HG03460 (cell line): ENCODE data around the gene OSBPL6.
"Not testable (repeated sequence)": the region's sequence is repeated elsewhere in the genome, so short reads cannot be mapped to it uniquely, and the experiment has no call there.

ENCODE experiments used
- ATAC-seq: cut with Tn5 transposase; IDR thresholded peaks from one replicate; pipeline ENCODE4 v1.9.1; 2021; ENCODE audit not compliant: unreplicated experiment

Gene OSBPL6

GRCh38 chr2:178197791-178198190, 3.5 kb downstream of the OSBPL6 start:
- ATAC-seq = no peak

DNA sequence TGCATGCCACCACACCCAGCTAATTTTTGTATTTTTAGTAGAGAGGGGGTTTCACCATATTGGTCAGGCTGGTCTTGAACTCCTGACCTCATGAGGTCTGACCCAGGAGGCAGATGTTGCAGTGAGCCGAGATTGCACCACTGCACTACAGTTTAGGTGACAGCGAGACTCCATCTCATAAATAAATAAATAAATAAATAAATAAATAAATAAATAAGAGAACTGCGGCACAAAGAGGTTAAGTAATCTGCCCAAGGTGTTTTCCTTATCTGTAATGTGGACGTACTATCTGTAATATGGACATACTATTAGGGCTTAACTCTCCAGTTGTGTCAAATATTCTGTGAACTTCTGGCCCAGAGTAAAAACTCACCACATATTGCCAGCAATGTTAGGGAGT, 4.1 kb downstream of the OSBPL6 start:
- not testable (repeated sequence) for ATAC-seq

DNA sequence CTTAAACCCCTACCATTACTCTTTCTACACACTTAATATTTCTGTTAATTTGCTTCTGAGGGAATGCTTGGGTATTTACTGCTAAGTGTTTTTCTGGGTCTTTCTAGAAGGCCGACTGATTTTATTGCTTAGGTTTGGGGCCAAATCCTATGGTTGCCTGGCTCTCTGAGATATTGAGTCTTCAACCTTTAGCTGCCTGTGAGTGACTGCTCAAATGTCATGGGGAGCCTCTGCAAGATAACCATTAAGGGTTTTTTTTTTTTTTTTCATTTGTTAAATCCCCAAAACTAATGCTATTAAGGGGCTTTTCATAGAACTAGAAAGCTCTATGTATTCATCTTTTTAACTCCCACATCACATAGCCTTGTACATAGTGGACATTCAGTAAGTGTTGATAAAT, 5.0 kb downstream of the OSBPL6 start:
- no peak for ATAC-seq

GRCh38 chr2:178200331-178200730, 6.0 kb downstream of the OSBPL6 start:
- ATAC-seq = no peak

- no peak for ATAC-seq
Measured at GRCh38 chr2:178202927-178203326, 8.6 kb downstream of the OSBPL6 start.

DNA sequence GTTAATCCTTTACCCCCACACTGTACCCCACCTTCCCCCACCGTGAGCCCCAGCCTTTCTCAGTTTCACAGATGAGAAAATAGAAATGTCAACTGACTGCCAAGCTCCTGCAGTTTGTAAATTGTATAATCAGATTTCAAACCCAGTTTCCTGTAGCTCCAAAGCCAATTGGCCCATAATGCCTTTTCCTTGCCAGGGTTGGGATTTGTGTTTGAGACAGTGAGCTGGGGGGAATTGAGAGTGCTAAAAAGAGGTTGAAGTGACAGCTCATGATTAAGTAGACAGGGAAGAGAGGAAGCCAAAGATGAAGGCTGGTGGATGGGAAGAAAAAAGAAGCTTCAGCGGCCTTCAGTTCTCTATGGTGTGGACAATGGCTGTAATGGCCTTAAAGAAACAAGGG, 10.7 kb downstream of the OSBPL6 start:
- ATAC-seq = no peak

- ATAC-seq = no peak
Measured at GRCh38 chr2:178205853-178206521, 11.7 kb downstream of the OSBPL6 start.

- ATAC-seq = no peak
Measured at GRCh38 chr2:178208336-178208735, 14.0 kb downstream of the OSBPL6 start.

DNA sequence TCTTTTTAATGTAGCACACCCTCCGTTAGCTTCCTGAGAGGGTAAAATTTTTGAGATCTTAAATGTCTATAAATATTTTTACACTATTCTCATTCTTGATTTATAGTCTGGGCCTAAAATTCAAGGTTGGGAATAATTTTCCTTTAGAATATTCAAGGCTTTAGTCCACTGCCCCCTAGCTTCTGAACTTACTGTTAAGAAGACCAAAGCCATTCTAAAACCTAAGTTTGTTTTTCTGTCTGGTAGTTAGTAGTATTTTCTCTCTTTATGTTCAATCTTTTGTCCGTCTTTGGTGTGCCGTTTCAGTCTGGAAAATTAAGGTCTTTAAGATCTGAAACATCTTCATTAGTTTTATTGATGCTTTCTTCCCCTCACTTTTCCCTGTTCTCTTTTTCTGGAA, 14.5 kb downstream of the OSBPL6 start:
- ATAC-seq = no peak

DNA sequence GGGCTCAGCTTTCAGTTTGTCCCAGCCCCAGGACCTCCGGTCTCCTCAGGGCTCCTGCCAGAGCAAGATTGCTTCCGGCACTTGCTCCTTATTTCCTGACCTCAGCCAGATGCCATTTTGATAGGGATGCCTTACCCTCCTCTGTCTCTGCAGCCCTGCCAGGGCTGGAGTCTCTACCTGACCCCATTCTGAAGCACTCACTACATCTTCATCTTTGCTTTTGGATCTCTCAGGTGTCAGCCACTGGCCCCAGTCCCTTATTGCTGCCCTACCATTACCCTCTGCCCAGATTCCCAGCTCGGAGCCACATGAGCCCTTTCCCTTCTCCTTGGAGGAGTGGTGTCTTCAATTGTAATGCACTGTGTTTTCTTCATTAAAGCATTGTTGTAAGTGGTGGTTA, 17.1 kb downstream of the OSBPL6 start:
- ATAC-seq = no peak

- ATAC-seq = no peak
Measured at GRCh38 chr2:178211943-178212342, 17.6 kb downstream of the OSBPL6 start.

DNA sequence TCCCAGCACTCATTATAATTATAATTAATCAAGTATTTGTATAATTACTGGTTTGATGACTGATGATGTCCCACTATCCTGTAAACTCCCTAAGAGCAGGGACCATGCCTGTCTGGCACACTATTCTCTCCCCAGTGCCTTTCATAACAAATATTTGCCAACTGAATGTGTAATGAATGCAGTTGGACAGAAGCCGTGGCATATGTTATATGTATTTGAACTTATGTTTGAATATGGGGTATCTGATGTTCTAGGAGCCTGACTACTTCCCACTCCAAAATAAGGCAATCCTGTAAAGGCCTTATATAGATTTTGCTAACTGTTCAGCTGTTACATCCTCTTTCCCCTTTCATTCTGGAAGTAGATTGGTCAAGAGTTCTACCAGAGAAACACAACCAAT, 19.7 kb downstream of the OSBPL6 start:
- no peak for ATAC-seq

DNA sequence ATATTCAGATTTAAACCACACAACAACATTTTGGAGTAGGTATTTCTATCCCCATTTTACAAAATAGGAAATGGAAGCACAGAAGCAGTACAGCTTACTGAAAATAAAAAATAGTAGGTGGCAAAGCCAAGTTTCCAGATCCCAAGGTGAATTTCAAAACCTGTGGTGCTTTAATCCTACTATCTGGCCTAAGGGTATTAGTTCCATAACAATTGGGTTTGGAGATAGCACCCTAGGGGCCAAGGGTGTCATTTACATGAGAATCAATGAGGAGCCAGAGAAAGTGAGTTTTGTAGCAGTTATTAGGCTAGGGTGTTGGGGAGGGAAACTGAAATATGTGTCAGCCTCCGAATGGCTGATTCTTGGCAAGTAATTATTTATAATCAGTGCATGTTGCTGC, 24.9 kb downstream of the OSBPL6 start:
- no peak for ATAC-seq

DNA sequence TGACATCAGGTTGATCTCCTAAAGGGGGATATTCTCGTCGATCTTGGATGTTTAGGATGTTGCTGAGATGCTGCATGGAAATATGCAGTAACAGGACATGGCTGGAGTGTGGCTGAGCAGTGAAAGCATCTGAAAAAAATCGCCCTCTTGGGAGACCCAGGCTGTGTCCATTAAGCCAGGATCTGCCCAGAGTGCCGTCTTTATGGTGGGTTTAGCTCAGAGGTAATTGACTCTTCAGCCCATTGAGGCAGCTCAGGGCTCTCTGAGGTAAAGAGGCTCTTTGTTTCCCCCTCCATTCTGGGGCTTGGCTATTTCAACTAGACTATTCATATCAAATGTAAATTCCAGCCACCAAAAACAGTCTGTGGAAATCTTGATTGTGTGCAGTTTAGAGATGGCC, 26.5 kb downstream of the OSBPL6 start:
- no peak for ATAC-seq

- ATAC-seq = no peak
Measured at GRCh38 chr2:178221556-178221955, 27.2 kb downstream of the OSBPL6 start.

GRCh38 chr2:178223806-178224205, 29.5 kb downstream of the OSBPL6 start:
- ATAC-seq = no peak

GRCh38 chr2:178225006-178225805, 30.9 kb downstream of the OSBPL6 start:
- ATAC-seq = no peak

DNA sequence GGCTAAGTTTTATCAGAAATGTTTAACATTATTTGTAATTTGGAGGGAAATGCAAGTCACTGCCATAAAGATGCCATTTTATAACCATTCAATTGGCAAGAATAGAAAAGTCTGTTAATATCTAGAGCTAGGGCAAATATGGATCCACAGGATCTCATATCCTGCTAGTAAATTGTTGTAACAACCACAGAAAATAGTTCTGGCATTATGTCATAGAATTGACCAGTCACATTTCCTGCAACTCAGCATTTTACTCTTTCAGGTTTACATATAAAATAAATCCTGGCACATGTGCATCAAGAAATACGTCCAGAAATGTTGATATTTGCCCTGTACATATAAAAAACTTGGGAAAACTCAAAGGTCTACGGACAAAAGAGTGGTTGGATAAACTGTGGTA, 32.9 kb downstream of the OSBPL6 start:
- ATAC-seq = no peak

GRCh38 chr2:178229927-178230326, 35.6 kb downstream of the OSBPL6 start:
- ATAC-seq = no peak

DNA sequence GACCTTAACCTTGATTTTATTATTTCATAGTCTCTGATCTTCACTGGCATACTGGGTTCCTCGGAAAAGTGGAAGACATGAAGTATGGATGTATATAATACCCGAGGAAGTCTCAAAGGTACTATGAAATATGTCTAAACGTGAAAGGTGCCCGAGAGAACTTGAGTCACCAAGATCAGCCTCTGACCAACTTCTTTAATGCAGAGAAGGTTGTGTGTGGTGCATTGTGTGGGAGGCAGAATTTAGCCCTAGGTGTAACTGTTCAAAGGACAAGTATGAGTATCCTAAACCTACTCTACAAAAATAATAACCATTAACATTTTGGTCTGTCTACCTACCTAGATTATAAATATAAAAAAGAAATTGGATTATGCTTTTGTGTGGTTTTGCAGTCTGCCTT, 36.1 kb downstream of the OSBPL6 start:
- no peak for ATAC-seq

GRCh38 chr2:178233428-178233827, 39.1 kb downstream of the OSBPL6 start:
- ATAC-seq = no peak

DNA sequence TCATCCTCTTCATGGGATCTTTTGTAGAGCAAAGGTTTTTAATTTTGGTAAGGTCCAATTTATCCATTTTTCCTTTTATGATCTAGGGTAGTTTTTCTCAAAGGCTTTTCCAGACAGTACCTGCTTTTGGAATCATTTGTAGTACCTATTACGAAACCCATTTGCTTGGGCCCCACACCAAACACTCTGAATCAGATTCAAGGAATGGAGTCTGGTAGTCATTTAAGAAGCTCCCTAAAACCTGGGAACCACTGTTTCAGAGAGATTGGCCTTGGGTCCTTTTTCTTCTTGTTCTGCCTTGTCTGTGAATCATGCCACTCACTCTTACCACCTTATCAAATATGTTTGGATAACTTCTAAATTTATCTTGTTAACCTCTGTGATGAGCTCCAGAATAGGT, 40.3 kb downstream of the OSBPL6 start:
- no peak for ATAC-seq
